GM19351 (cell line): ENCODE data around the gene TNFRSF4.
"Not testable (repeated sequence)": the region's sequence is repeated elsewhere in the genome, so short reads cannot be mapped to it uniquely, and the experiment has no call there.

Experiments used
- ATAC-seq: cut with Tn5 transposase; IDR thresholded peaks from one replicate; pipeline ENCODE4 v1.9.1; 2021; ENCODE audit warnings: mild to moderate bottlenecking, moderate library complexity; ENCODE audit not compliant: unreplicated experiment

The TNFRSF4 gene

GRCh38 chr1:1204425-1204920 is 9.5 kb downstream of the TNFRSF4 start:
- no peak for ATAC-seq

GRCh38 chr1:1203561-1204424 is 10.2 kb downstream of the TNFRSF4 start:
- no peak for ATAC-seq

GRCh38 chr1:1202831-1203560 is 11.0 kb downstream of the TNFRSF4 start:
- no peak for ATAC-seq

GRCh38 chr1:1200876-1201810 is 12.8 kb downstream of the TNFRSF4 start:
- ATAC-seq, result no peak

- ATAC-seq, result no peak
Observed at GRCh38 chr1:1199961-1200875, 13.7 kb downstream of the TNFRSF4 start.

- ATAC-seq, result no peak
Observed at GRCh38 chr1:1199141-1199960, 14.6 kb downstream of the TNFRSF4 start.

- ATAC-seq, result no peak
Observed at GRCh38 chr1:1198423-1199140, 15.4 kb downstream of the TNFRSF4 start.

GRCh38 chr1:1197551-1198422 is 16.2 kb downstream of the TNFRSF4 start:
- no peak for ATAC-seq

- ATAC-seq, result no peak
Observed at GRCh38 chr1:1197188-1197500, 16.8 kb downstream of the TNFRSF4 start.

GRCh38 chr1:1196431-1197187 is 17.3 kb downstream of the TNFRSF4 start:
- no peak for ATAC-seq

GRCh38 chr1:1195726-1196125 is 18.2 kb downstream of the TNFRSF4 start:
- ATAC-seq, result not testable (repeated sequence)

- ATAC-seq, result no peak
Observed at GRCh38 chr1:1194723-1195122, 19.2 kb downstream of the TNFRSF4 start.

GRCh38 chr1:1191734-1192133 is 22.2 kb downstream of the TNFRSF4 start:
- no peak for ATAC-seq

- ATAC-seq, result no peak
Observed at GRCh38 chr1:1189111-1189510, 24.8 kb downstream of the TNFRSF4 start.

GRCh38 chr1:1187938-1188337 is 26.0 kb downstream of the TNFRSF4 start:
- ATAC-seq, result no peak

- ATAC-seq, result no peak
Observed at GRCh38 chr1:1185101-1185765, 28.7 kb downstream of the TNFRSF4 start.
